Astrocyte of the hippocampus (primary cell): ENCODE measurements around the gene PTHLH.
A peak's percentile ranks its signal among the peaks of the same experiment; 100 is the strongest.

Source experiments
- DNase-seq: peaks from one replicate; pipeline ENCODE4 v3.0.0; 2011; ENCODE audit warnings: low read depth, low spot score

Gene PTHLH

GRCh38 chr12:27972721-27973120 lies at the start of gene PTHLH:
Gene PTHLH (minus strand): TSS chr12:27972733. CDS start chr12:27969494, 3,239 bp downstream.
- no peak for DNase-seq

- DNase-seq = no peak
Observed at GRCh38 chr12:28021704-28022103, 49.2 kb upstream of the PTHLH start.

- DNase-seq = no peak
Observed at GRCh38 chr12:28017873-28018255, 45.3 kb upstream of the PTHLH start.

GRCh38 chr12:28017126-28017872 lies 44.8 kb upstream of the PTHLH start:
- DNase-seq = peak; percentile 26

GRCh38 chr12:28015165-28015564 lies 42.6 kb upstream of the PTHLH start:
- DNase-seq = no peak

- no peak for DNase-seq
Observed at GRCh38 chr12:28014196-28014595, 41.7 kb upstream of the PTHLH start.

- DNase-seq = no peak
Observed at GRCh38 chr12:28012333-28012918, 39.9 kb upstream of the PTHLH start.

- DNase-seq = no peak
Observed at GRCh38 chr12:28010036-28010435, 37.5 kb upstream of the PTHLH start.

GRCh38 chr12:27999970-28000369 lies 27.4 kb upstream of the PTHLH start:
- peak; percentile 34 for DNase-seq

- peak; percentile 44 for DNase-seq
Observed at GRCh38 chr12:27999521-27999920, 27.0 kb upstream of the PTHLH start.

GRCh38 chr12:27998658-27999057 lies 26.1 kb upstream of the PTHLH start:
- no peak for DNase-seq

- no peak for DNase-seq
Observed at GRCh38 chr12:27998170-27998569, 25.6 kb upstream of the PTHLH start.

- DNase-seq = no peak
Observed at GRCh38 chr12:27996761-27997160, 24.2 kb upstream of the PTHLH start.

GRCh38 chr12:27995406-27995805 lies 22.9 kb upstream of the PTHLH start:
- DNase-seq = no peak

GRCh38 chr12:27988594-27989233 lies 16.2 kb upstream of the PTHLH start:
- DNase-seq = peak; percentile 20

GRCh38 chr12:27987331-27987730 lies 14.8 kb upstream of the PTHLH start:
- DNase-seq = no peak

- peak; percentile 72 for DNase-seq
Observed at GRCh38 chr12:27984275-27984674, 11.7 kb upstream of the PTHLH start.

- peak; percentile 59 for DNase-seq
Observed at GRCh38 chr12:27982951-27983350, 10.4 kb upstream of the PTHLH start.

GRCh38 chr12:27982385-27982784 lies 9.9 kb upstream of the PTHLH start:
- DNase-seq = peak; percentile 59

GRCh38 chr12:27981874-27982273 lies 9.3 kb upstream of the PTHLH start:
- DNase-seq = peak; percentile 12

- DNase-seq = no peak
Observed at GRCh38 chr12:27979145-27979544, 6.6 kb upstream of the PTHLH start.

- DNase-seq = peak; percentile 86
Observed at GRCh38 chr12:27975222-27976136, 2.9 kb upstream of the PTHLH start.
